A204.1 (cell line): Measurements from ENCODE around the gene RFPL4A.
A peak's percentile ranks its signal among the peaks of the same experiment; 100 is the strongest.
"Not testable (repeated sequence)": the region's sequence is repeated elsewhere in the genome, so short reads cannot be mapped to it uniquely, and the experiment has no call there.

Experiments
- FAIRE-seq: peaks from 2 replicates; lab custom pipeline; 2012; peaks lifted over from hg19 to GRCh38; lab: Jason Lieb, UNC

Gene RFPL4A

GRCh38 chr19:55758797-55759196 is at the start of gene RFPL4A:
RFPL4A (plus strand) TSS chr19:55759097; CDS start chr19:55761801, 2,704 bp downstream.
- FAIRE-seq, result peak; percentile 16

- no peak for FAIRE-seq
Observed at GRCh38 chr19:55711719-55712118, 47.2 kb upstream of the RFPL4A start.

DNA sequence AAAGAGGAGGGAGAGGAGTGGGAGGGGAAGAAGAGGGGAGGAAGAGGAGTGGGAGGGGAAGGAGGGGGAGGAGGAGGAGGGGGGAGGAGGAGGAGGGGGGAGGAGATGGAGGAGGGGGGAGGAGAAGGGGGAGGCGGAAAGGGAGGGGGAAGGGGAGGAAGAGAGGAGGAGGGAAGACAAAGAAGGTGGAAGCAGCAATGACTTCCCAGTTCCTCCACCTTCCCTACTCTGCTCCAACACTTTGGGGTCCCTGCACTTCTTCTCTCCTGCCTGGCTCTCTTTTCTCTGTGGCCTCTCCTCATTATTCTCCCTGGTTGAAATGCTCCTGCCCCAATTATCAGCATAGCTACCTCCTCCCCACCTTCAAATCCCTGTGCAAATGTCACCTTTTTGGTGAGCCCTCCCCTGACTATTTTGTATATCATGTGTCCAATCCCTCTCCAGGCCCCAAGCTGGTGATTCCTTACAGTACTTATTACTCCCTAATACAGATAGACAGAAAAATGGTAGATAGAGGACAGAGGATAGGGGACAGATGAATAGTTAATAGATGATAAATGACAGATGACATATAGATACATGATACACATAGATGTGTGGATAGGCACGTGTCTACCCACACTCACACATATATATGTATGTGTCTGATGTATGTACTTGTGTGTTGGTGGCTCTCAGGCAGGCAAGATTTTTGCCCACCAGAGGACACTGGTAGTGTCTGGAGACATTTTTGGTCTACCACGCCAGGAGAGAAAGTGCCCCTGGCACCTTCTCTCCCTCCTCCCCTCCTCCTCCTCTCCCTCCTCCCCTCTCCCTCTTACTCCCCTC is 45.9 kb upstream of the RFPL4A start:
- no peak for FAIRE-seq

GRCh38 chr19:55716531-55716930 is 42.4 kb upstream of the RFPL4A start:
- FAIRE-seq, result no peak

DNA sequence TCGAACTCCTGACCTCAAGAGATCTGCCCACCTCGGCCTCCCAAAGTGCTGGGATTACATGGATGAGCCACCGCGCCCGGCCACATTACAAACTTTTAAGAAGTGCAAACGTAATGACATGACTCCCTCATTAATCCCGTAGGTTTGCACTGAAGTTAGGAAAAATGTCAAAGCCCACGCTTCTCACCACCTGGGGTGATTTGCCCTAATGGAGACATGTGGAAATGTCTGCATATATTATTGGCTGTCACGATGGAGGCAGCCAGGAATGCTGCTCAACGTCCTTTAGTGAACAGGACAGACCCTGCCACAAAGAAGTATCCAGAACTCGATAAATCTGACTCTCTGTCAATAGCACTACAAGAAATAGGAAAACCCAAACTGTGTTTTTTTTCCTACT is 41.6 kb upstream of the RFPL4A start:
- no peak for FAIRE-seq

- not testable (repeated sequence) for FAIRE-seq
Observed at GRCh38 chr19:55717879-55718711, 40.8 kb upstream of the RFPL4A start.

- FAIRE-seq, result no peak
Observed at GRCh38 chr19:55720214-55720746, 38.6 kb upstream of the RFPL4A start.

- no peak for FAIRE-seq
Observed at GRCh38 chr19:55720801-55721200, 38.1 kb upstream of the RFPL4A start.

GRCh38 chr19:55723491-55723890 is 35.4 kb upstream of the RFPL4A start:
- FAIRE-seq, result no peak

DNA sequence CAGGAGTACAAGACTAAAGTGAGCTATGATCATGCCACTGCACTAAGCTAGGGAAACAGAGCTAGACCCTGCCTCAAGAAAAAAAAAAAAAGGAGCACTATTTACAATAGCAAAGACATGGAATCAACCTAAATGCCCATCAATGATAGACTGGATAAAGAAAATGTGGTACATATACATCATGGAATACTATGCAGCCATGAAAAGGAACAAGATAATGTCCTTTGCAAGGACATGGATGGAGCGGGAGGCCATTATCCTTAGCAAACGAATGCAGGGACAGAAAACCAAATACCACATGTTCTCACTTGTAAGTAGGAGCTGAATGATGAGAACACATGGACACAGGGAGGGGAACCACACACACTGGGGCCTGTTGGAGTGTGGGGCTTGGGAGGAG is 28.5 kb upstream of the RFPL4A start:
- not testable (repeated sequence) for FAIRE-seq

DNA sequence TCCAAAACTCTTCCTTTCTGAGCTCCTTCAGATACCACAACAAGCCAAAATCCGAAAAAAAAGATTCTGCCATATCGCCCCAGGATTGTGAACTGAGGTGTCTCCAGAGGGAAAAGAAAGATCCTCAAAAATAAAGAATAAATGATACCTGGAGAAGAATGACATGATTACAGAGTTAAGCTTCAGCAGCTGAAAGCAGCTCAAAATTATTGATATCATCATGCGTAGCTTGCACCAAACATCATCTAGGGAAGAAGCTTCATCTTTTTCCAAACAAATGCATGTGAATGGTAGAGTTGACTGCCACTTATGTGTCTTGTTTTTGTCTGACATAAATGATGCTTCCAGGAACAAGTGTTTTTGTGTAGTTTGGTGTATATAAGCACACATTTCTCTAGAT is 20.6 kb upstream of the RFPL4A start, which contains the start of gene NLRP9:
Gene NLRP9 (minus strand): TSS at position 101 of the 400 bp plus-strand sequence. CDS start 28 bp downstream, at position 73.
- no peak for FAIRE-seq

DNA sequence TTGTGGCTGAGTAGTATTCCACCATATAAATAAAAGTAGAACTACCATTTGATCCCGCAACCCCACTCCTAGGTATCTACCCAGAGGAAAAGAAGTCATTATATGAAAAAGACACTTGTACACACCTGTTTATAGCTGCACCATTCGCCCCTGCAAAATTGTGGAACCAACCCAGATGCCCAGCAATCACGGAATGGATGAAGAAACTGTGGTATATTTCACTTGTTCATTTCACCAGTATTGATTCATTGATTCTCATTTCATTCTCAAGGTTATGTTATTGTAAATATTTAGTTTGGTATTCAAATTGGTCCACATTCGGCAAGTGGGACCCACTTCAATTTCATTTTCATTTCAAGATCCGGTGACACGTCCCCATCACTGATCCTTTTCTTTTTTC is 8.2 kb upstream of the RFPL4A start:
- FAIRE-seq, result no peak

GRCh38 chr19:55753401-55753800 is 5.5 kb upstream of the RFPL4A start:
- FAIRE-seq, result no peak

- not testable (repeated sequence) for FAIRE-seq
Observed at GRCh38 chr19:55756808-55757207, 2.1 kb upstream of the RFPL4A start.

DNA sequence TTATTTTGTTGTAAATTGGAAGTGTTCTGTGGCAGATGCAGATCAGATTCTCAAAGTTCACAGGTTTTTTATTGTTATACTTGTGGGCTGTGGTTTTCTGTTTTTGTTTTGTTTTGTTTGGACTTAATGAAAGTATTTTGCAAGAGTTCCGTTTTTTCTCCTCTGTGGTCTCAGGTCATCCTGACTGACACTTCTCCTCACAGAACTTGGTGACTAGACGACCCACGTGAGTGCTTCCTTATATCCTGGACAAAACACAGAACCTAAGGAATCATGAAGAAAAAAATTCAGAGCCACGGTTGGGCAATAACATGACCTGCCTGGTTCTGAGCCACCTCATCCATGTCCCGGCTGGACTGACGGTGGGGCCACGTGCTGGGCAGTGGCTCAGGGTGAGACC is 7.6 kb downstream of the RFPL4A start:
- no peak for FAIRE-seq

DNA sequence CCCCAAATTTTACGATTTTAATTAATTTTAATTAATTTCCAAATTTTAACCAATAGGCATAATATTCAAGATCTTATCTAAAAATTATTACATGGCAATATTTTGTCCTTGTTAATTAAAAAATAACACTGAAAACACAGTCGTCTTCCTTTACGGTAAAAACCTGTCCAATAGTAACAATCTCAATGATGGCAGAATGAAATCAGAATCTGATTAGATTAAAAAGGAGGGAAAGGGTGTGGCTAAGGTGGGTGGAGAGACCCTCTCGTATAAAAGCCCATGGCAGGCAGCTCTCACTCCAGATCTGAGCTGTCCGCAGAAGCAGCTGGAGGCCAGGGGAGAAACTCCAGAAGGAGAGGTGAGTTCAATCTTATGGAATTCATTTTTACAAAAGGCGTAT is 9.9 kb downstream of the RFPL4A start, which contains the start of gene RFPL4AL1:
Gene RFPL4AL1 (plus strand): TSS at position 301 of the 400 bp plus-strand sequence. CDS start 2,687 bp downstream, outside the sequence.
- peak; percentile 55 for FAIRE-seq

GRCh38 chr19:55769632-55770031 is 10.7 kb downstream of the RFPL4A start:
- not testable (repeated sequence) for FAIRE-seq

- no peak for FAIRE-seq
Observed at GRCh38 chr19:55777528-55777927, 18.6 kb downstream of the RFPL4A start.

DNA sequence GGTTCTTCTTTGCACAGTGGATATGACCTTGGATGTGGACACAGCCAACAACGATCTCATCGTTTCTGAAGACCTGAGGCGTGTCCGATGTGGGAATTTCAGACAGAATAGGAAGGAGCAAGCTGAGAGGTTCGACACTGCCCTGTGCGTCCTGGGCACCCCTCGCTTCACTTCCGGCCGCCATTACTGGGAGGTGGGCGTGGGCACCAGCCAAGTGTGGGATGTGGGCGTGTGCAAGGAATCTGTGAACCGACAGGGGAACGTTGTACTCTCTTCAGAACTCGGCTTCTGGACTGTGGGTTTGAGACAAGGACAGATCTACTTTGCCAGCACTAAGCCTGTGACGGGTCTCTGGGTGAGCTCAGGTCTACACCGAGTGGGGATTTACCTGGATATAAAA is 19.4 kb downstream of the RFPL4A start:
- no peak for FAIRE-seq

DNA sequence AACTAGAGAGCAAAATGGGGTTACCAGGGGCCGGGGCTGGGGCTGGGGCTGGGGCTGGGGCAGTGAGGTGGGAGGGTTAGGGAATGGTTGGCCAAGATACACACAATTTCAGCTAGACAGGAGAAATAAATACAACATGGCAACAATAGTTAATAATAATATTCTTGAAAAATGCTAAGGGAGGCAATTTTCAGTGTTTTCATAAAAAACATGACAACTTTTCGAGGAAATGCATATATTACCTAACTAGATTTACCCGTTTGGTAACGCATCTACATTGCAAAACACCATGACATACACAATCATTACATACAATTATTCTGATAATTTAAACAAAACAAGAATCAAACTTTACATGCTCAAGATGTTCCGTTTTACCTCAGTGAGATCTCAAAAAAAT is 22.2 kb downstream of the RFPL4A start:
- FAIRE-seq, result no peak

- FAIRE-seq, result no peak
Observed at GRCh38 chr19:55795021-55795420, 36.1 kb downstream of the RFPL4A start.

GRCh38 chr19:55801416-55801815 is 42.5 kb downstream of the RFPL4A start:
- no peak for FAIRE-seq

GRCh38 chr19:55802281-55802680 is 43.4 kb downstream of the RFPL4A start:
- no peak for FAIRE-seq
